Ishikawa (cell line): ENCODE data around the gene RASSF5.

Experiments
- CREB1 ChIP-seq: IDR thresholded peaks from 2 replicates; pipeline ENCODE4 v1.6.1; 2012; ENCODE audit warnings: low read depth
- FOXM1 ChIP-seq: IDR thresholded peaks from 2 replicates; pipeline ENCODE4 v1.6.1; 2012; ENCODE audit warnings: low read depth, borderline replicate concordance
- NFIC ChIP-seq: IDR thresholded peaks from 2 replicates; pipeline ENCODE4 v1.6.1; 2012
- RAD21 ChIP-seq: IDR thresholded peaks from 2 replicates; pipeline ENCODE4 v1.6.1; 2012; ENCODE audit warnings: low read depth
- TAF1 ChIP-seq: IDR thresholded peaks from 2 replicates; pipeline ENCODE4 v1.6.1; 2012; ENCODE audit warnings: low read depth, mild to moderate bottlenecking
- TCF12 ChIP-seq: IDR thresholded peaks from 2 replicates; pipeline ENCODE4 v1.6.1; 2012; ENCODE audit warnings: low read depth
- TEAD4 ChIP-seq: IDR thresholded peaks from 2 replicates; pipeline ENCODE4 v1.6.1; 2012
- YY1 ChIP-seq: IDR thresholded peaks from 2 replicates; pipeline ENCODE4 v1.6.1; 2012; ENCODE audit warnings: low read depth
- ZBTB7A ChIP-seq: IDR thresholded peaks from 2 replicates; pipeline ENCODE4 v1.6.1; 2012; ENCODE audit warnings: low read depth
- TF ChIP-seq, protein P1 (sequence below): IDR thresholded peaks from 2 replicates; pipeline ENCODE4 v1.6.1; 2012

DNA sequence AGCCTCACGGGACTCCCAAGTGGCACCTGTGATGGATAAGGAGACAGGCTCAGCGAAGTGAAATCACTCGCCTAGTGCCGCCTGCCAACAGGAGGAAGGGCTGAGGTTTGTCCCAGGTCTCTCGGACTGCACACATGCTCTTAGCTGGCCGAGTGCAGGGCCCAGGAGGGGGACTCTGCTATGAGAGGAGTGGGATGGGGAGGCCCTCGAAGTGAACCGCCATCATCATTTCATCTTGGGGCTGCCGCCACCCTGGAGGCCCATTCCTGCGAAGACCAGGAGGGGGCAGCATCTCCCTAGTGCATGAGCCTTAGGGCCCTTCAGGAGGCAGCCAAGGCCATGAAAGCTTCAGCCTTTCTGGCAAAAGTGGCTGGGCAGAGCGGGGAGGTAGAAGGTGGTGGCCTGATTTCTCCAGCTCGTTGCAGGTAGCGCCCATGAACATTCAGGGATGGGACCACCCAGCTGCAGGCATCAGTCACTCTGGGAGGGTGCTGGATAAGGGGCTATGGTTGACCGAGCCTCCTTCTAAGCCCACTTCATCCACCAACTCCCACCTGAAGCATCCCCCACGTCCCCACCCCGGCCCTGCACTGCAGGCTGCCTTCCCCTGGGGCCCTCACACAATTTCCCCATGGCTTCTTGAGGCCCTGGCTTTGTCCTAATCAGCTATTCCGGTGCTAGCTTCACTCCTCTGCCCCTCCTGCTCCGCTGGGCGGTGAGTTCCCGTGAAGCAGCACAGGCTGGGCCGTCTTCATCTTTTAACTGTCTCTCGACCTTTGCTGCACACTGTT, 17.2 kb upstream of the RASSF5 start:
- TF ChIP-seq CREB1: no peak
- TF ChIP-seq ZBTB7A: no peak
- no peak for TF ChIP-seq FOXM1
- TF ChIP-seq NFIC: no peak
- TF ChIP-seq, protein P1, sequence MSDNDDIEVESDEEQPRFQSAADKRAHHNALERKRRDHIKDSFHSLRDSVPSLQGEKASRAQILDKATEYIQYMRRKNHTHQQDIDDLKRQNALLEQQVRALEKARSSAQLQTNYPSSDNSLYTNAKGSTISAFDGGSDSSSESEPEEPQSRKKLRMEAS: no peak
- TF ChIP-seq YY1: peak; percentile 53; the same call in 1 of the 2 replicates
- no peak for TF ChIP-seq TEAD4
- TF ChIP-seq TCF12: no peak
- no peak for TF ChIP-seq TAF1
- peak; percentile 97 for TF ChIP-seq RAD21
